K562 (cell line): ENCODE data around the gene AKR1A1. TPM values are rescaled to one million over a fixed set of nuclear protein-coding genes. Genes with fewer than 3 reads are reported as not detected.

ENCODE experiments used
- CHAMP1 ChIP-seq: fragments of 450-650 bp; IDR thresholded peaks from 2 replicates; pipeline ENCODE4 v1.6.1; 2016; ENCODE audit warnings: mild to moderate bottlenecking
- CREB3L1 ChIP-seq: fragments of 450-650 bp; IDR thresholded peaks from 2 replicates; pipeline ENCODE4 v1.6.1; 2014; ENCODE audit warnings: low read depth, mild to moderate bottlenecking, moderate library complexity, borderline replicate concordance
- CREM ChIP-seq: IDR thresholded peaks from 2 replicates; pipeline ENCODE4 v1.6.1; 2014; ENCODE audit warnings: antibody characterized with exemption, low read depth
- FOXP4 ChIP-seq: sonication (generic); formaldehyde crosslinking; IDR thresholded peaks from 2 replicates; pipeline ENCODE4 v1.8.0; 2022; ENCODE audit warnings: mild to moderate bottlenecking, missing genetic modification reagents, borderline replicate concordance
- IRF9 ChIP-seq: fragments of 450-650 bp; IDR thresholded peaks from 2 replicates; pipeline ENCODE4 v1.6.1; 2016; ENCODE audit warnings: missing biosample characterization, missing genetic modification characterization
- NBN ChIP-seq: fragments of 450-650 bp; IDR thresholded peaks from 2 replicates; pipeline ENCODE4 v1.6.1; 2016; ENCODE audit warnings: low read depth, mild to moderate bottlenecking
- NFRKB ChIP-seq: fragments of 450-650 bp; IDR thresholded peaks from 2 replicates; pipeline ENCODE4 v1.6.1; 2016; ENCODE audit warnings: low read depth
- OTX1 ChIP-seq: fragments of 450-650 bp; formaldehyde crosslinking; IDR thresholded peaks from 2 replicates; pipeline ENCODE4 v1.4.0; 2022; ENCODE audit warnings: mild to moderate bottlenecking
- SMAD3 ChIP-seq: fragments of 450-650 bp; formaldehyde crosslinking; conservative IDR thresholded peaks from 2 replicates; pipeline ENCODE4 v1.4.0; 2020; ENCODE audit warnings: mild to moderate bottlenecking
- SNIP1 ChIP-seq: fragments of 450-650 bp; IDR thresholded peaks from 2 replicates; pipeline ENCODE4 v1.7.1; 2017; ENCODE audit warnings: low read depth, mild to moderate bottlenecking
- USF2 ChIP-seq: sonication (generic); formaldehyde crosslinking; IDR thresholded peaks from 2 replicates; pipeline ENCODE4 v1.5.0; 2020; ENCODE audit warnings: missing genetic modification reagents
- ZBTB1 ChIP-seq: sonication (generic); formaldehyde crosslinking; IDR thresholded peaks from 2 replicates; pipeline ENCODE4 v1.8.1; 2023; ENCODE audit warnings: missing genetic modification reagents, low read depth, mild to moderate bottlenecking, borderline replicate concordance
- ZFP36 ChIP-seq: fragments of 150-350 bp; IDR thresholded peaks from 2 replicates; pipeline ENCODE4 v1.6.1; 2018; ENCODE audit warnings: low read length, low read depth; ENCODE audit not compliant: partially characterized antibody
- ZNF23 ChIP-seq: fragments of 250-450 bp; sonication (Bioruptor Pico); IDR thresholded peaks from 2 replicates; pipeline ENCODE4 v1.4.0; 2020; ENCODE audit warnings: mild to moderate bottlenecking
- ZNF511 ChIP-seq: sonication (generic); formaldehyde crosslinking; IDR thresholded peaks from 2 replicates; pipeline ENCODE4 v1.8.0; 2022; ENCODE audit warnings: mild to moderate bottlenecking, missing genetic modification reagents
- polyA plus RNA-seq, 8 experiments: library from polyadenylated mRNA; depleted of rRNA in 4 of 8; stranded (reverse) in 5 of 8; unstranded in 3 of 8; fragments of >200 nt; fragmentation: Nextera tagmentation in 2 of 8; fragmentation: Illumina TruSeq in 1 of 8; extraction: Ambion mirVana in 2 of 8; extraction: Trizol in 1 of 8; gene quantifications; 2 replicates each; pipeline versions ENCODE4 v1.2.1 to v1.2.3, GENCODE V29; 2011 to 2014; ENCODE audit warnings: inconsistent platforms in 1 of 8, missing spikeins in 1 of 8
- total RNA-seq, 7 experiments: library from RNA; depleted of rRNA in 6 of 7; stranded (reverse); fragments of >200 nt in 6 of 7; fragmentation: Illumina TruSeq in 2 of 7; extraction: Trizol in 2 of 7; gene quantifications; 2 replicates each; pipeline versions ENCODE4 v1.2.1 to v1.2.3, GENCODE V29; 2011 to 2021; ENCODE audit warnings: low replicate concordance in 1 of 7

Gene AKR1A1
- total and polyA plus RNA-seq, 9 of the 15 experiments (the other 6 are each of a cell fraction or from before 2014, with no cell fraction given): 68.6 to 211 (median 132) TPM

- TF ChIP-seq USF2 (CRISPR knock-in tag) (no peak), NBN (peak; percentile 82; the same call in 1 of the 2 replicates), ZNF23 (no peak), CHAMP1 (0 out of 2 replicates have a peak, but pooled peaks have one; percentile 46), CREB3L1 (peak; percentile 99), IRF9 (tag) (no peak), ZBTB1 (CRISPR knock-in tag) (peak; percentile 90), SMAD3 (CRISPR knock-in tag) (0 out of 2 replicates have a peak, but pooled peaks have one; percentile 53), FOXP4 (CRISPR knock-in tag) (peak; percentile 93; the same call in 1 of the 2 replicates), OTX1 (CRISPR knock-in tag) (peak; percentile 94), SNIP1 (no peak), ZNF511 (CRISPR knock-in tag) (peak; percentile 98), NFRKB (peak; percentile 85; the same call in 1 of the 2 replicates), ZFP36 (peak; percentile 43), CREM (peak; percentile 82)
Observed at GRCh38 chr1:45521413-45522323, 29.0 kb upstream of the AKR1A1 start, which contains the start of gene PRDX1 (continued).
